Adipocyte (in vitro differentiated cells): ENCODE measurements around the gene KDM1B.

Experiments
- DNase-seq: peaks from one replicate; pipeline ENCODE4 v3.0.0-alpha.2; 2015; ENCODE audit warnings: low read depth
- H3K27me3 ChIP-seq: replicated peaks from 2 replicates; pipeline ENCODE4 v1.7.0; 2013; ENCODE audit warnings: mild to moderate bottlenecking, low read length, moderate library complexity; ENCODE audit not compliant: control insufficient read depth, insufficient read depth
- H3K36me3 ChIP-seq: 2 replicates; pipeline ENCODE4 v1.7.0; 2013; ENCODE audit warnings: low read length, mild to moderate bottlenecking, moderate library complexity; ENCODE audit not compliant: control insufficient read depth, insufficient read depth, severe bottlenecking
- H3K4me1 ChIP-seq: 2 replicates; pipeline ENCODE4 v1.7.0; 2013; ENCODE audit warnings: mild to moderate bottlenecking, low read length, moderate library complexity; ENCODE audit not compliant: control insufficient read depth, insufficient read depth
- H3K4me3 ChIP-seq: 2 replicates; pipeline ENCODE4 v1.7.0; 2013; ENCODE audit warnings: mild to moderate bottlenecking, low read length, moderate library complexity
- H3K9ac ChIP-seq: 2 replicates; pipeline ENCODE4 v1.7.0; 2013; ENCODE audit warnings: mild to moderate bottlenecking, low read length, moderate library complexity
- H3K9me3 ChIP-seq: 2 replicates; pipeline ENCODE4 v1.7.0; 2013; ENCODE audit warnings: mild to moderate bottlenecking, low read length, moderate library complexity; ENCODE audit not compliant: control insufficient read depth

Gene KDM1B

DNA sequence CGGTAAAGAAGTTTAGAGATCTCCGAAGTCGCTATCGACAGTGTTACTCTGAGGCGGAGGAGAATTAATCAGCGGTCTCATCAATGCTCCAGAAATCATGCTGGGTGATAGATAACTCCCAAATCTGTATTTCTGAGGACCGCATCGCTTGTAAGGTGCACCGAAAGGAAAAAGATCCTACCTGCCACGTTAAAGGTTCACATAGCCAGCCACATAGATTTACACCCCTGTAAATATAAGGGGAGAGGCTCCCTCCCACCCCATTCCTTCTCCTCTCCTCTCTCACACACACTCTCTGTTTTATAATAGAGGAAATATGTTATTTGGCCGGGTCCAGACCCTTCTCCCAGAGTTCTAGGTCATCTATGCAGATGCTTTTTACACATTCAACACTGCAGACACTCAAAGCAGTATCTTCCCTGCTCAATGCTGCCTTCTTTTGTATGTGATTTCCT is 109.7 kb downstream of the KDM1B start:
- peaks cover 19% of the 10 kb centered on the region for H3K4me1 ChIP-seq
- no peak for DNase-seq
- no peaks in the 10 kb centered on the region for H3K36me3 ChIP-seq
- no peaks in the 10 kb centered on the region for H3K27me3 ChIP-seq
- peak overlapping the region; percentile 92 for H3K9ac ChIP-seq
- H3K9me3 ChIP-seq = no peaks in the 10 kb centered on the region
- peak overlapping the region; percentile 97 for H3K4me3 ChIP-seq

DNA sequence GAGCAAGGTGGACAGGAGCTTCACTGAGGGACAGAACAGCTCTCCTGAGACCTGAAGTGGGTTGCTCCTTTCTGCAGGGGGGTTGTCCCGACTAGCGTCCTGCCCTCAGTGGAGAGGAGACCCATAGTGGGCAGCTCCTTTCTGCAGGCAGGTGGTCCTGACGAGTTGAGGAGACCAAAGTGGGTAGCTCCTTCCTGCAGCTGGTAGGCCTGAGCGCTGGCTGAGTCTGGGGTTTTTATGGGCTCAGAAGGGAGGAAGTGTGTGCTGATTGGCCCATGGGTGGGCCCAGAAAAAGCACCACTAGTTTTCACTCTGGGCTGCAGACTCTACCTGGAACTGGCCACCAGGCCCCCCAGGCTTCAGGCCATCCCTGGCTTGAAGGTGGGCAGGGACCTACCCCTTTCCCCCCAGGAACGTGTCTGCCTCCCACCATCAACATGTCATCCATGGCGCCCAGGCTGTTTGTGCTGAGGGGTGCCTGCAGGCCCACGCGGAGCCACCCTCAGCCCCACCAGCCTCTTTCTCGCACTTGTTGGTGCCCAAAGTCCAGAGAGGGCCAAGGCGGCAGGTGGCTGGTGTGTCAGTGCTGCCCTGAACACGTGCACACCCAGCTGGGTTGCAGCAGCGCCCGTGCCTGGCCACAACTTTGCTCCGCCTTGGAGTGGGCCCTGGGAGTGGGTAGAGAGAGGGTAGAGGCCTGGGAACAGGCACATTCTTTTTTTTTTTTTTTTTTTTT is 110.7 kb downstream of the KDM1B start:
- Histone ChIP-seq H3K36me3 (no peaks in the 10 kb centered on the region), H3K9ac (no peak overlapping the region)
- no peak for DNase-seq

DNA sequence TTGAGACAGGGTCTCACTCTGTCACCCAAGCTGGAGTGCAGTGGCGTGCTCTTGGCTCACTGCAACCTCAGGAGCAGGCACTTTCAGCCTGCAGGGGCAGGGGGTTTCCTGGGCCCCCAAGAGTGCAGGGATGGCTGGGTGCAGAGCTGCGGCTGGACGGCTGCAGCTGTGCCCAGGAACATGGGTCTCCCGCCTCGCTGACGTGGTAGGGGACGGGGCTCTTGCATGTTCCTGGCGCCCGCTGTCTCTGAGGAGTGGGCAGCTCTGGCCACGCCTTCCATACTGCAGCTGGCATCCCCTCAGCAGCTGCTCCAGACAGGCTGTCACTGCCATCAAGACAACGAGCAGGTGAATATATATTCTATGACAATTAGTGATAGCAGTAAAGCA is 111.3 kb downstream of the KDM1B start:
- H3K4me1 ChIP-seq = peaks cover 5% of the 10 kb centered on the region
- H3K9ac ChIP-seq = no peak overlapping the region
- no peaks in the 10 kb centered on the region for H3K27me3 ChIP-seq

More for the DNA sequence above, 110.7 kb downstream of the KDM1B start:
- Histone ChIP-seq H3K27me3 (no peaks in the 10 kb centered on the region), H3K4me3 (no peak overlapping the region), H3K9me3 (no peaks in the 10 kb centered on the region), H3K4me1 (peaks cover 10% of the 10 kb centered on the region)

DNA sequence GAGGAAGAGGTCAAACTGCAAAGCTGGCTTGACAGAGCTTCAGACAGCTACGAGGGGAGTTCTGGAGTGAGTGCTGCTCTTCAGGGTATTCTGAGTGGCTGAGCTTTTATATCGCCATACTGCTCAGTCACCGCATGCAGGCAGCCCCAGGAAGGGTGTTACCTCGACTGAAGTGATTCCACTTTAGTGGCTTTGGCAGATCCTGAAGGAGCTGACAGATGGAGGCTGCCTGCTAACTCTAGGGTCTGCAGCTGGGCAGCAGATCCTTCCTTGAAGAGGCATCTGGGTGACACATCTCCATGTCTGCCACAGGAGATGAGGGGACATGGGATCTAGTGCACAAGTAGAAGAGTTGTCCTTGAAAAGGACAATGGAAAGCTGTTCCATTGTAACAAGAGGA is 112.8 kb downstream of the KDM1B start:
- Histone ChIP-seq H3K4me1 (no peaks in the 10 kb centered on the region), H3K9me3 (no peaks in the 10 kb centered on the region), H3K4me3 (no peak overlapping the region), H3K36me3 (no peaks in the 10 kb centered on the region), H3K9ac (no peak overlapping the region), H3K27me3 (no peaks in the 10 kb centered on the region)
- no peak for DNase-seq

More for the DNA sequence above, 111.3 kb downstream of the KDM1B start:
- Histone ChIP-seq H3K36me3 (no peaks in the 10 kb centered on the region), H3K4me3 (no peak overlapping the region), H3K9me3 (no peaks in the 10 kb centered on the region)
- no peak for DNase-seq

DNA sequence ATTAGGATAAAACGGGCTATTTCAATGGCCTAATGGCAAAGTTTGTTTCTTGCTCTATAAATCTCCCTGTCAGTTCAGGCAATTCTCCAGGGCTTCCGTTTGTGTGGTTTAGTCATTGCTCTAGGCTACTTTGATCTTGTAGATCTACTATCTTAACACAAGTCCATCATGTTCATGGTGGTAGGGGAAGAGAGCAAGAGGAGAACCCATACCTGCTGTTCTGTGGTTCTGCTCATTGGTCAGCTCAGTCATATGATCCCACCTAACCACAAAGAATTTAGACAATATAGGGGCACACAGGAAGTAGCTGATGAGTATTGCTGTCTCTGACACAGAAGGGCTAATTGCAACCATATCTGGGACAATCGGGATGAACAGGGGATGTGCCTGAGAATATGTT is 114.0 kb downstream of the KDM1B start:
- DNase-seq = no peak
- Histone ChIP-seq H3K36me3 (no peaks in the 10 kb centered on the region), H3K9ac (no peak overlapping the region), H3K27me3 (no peaks in the 10 kb centered on the region), H3K4me3 (no peak overlapping the region), H3K9me3 (no peaks in the 10 kb centered on the region), H3K4me1 (no peaks in the 10 kb centered on the region)

DNA sequence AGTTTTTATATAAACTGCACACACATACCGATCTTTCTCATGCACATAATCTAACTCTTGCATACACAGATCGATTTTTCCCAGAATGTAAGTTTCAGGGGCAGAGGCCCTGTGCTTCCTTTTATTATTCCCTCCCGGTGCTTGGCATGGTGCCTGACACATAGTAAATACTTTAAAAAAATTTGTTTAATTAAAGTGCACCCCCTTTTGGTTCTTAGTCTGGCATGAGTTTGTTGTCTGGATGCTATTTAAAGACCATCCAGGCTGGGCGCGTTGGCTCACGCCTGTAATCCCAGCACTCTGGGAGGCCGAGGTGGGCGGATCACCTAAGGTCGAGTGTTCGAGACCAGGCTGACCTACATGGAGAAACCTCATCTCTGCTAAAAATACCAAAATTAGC is 114.5 kb downstream of the KDM1B start:
- H3K4me1 ChIP-seq = no peaks in the 10 kb centered on the region
- no peak for DNase-seq
- H3K4me3 ChIP-seq = no peak overlapping the region
- no peak overlapping the region for H3K9ac ChIP-seq
- no peaks in the 10 kb centered on the region for H3K36me3 ChIP-seq
- H3K27me3 ChIP-seq = no peaks in the 10 kb centered on the region
- H3K9me3 ChIP-seq = no peaks in the 10 kb centered on the region

DNA sequence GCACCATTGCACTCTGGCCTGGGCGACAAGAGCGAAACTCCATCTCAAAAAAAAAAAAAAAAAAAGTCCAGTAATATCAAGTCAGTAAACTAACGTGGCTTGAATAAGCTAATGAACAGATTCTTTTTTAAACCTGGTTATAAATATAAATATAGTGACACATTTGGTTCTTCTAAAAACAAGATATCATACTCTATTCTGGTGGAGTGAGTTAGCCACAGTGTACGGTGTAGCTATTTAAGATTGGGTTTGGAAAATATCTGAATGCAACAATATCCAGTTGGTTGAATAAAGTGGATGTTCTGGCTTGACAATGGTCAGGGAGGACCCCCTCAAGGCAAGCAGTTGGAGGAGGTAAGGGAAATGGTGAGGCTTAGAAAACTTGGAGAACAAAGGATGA is 115.0 kb downstream of the KDM1B start:
- Histone ChIP-seq H3K4me3 (no peak overlapping the region), H3K9ac (no peak overlapping the region), H3K27me3 (no peaks in the 10 kb centered on the region), H3K36me3 (no peaks in the 10 kb centered on the region), H3K9me3 (no peaks in the 10 kb centered on the region), H3K4me1 (no peaks in the 10 kb centered on the region)
- DNase-seq = no peak
